GM19463 (cell line): ENCODE data around the gene PTGER1.
"Not testable (repeated sequence)": the region's sequence is repeated elsewhere in the genome, so short reads cannot be mapped to it uniquely, and the experiment has no call there.

Experiments
- ATAC-seq: cut with Tn5 transposase; IDR thresholded peaks from one replicate; pipeline ENCODE4 v1.9.1; 2021; ENCODE audit warnings: mild to moderate bottlenecking, moderate library complexity; ENCODE audit not compliant: unreplicated experiment

Gene PTGER1, protein sequence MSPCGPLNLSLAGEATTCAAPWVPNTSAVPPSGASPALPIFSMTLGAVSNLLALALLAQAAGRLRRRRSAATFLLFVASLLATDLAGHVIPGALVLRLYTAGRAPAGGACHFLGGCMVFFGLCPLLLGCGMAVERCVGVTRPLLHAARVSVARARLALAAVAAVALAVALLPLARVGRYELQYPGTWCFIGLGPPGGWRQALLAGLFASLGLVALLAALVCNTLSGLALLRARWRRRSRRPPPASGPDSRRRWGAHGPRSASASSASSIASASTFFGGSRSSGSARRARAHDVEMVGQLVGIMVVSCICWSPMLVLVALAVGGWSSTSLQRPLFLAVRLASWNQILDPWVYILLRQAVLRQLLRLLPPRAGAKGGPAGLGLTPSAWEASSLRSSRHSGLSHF

DNA sequence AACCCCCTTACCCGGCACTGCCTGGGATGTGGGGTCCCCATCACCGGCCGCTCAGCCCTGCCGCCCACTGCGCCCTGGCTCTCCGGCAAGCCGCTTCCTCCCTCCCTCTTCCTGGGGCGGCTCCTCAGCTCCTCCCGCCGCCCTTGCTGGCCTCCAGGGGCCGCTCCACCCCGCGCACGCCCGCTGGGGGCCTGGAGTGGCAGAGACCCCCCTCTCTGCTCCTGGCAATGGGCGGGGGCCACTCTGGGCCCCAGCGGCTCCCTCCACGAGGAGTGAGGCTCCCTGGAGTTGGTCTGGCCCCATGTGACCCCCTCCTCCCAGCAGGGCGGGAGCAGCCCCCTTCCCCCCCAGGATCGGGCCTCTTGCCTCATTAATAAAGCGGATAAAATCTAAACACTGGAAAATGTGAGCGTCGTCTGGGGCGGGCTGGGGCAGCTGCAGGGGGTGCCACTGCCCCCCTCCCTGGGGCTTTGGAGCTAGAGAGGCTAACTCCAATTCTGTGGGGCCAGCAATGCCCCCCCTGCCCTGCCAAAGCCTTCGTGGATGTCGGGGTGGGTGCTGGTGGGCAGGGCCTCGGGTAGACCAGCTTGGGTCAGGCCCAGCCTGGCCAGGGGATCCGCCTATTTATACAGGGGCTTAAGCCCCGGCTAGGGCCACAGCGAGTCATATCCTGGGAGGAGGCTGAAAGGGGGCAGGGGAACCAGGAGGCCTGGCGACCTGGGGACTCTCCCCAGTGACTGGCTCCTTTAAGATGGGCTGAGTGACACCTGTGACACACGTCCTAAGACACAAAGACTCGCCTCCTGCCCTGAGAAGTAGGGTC lies at the start of gene PTGER1:
Gene PTGER1, minus strand, starts transcription at position 104 of the 823 bp plus-strand sequence. CDS start 1,034 bp downstream, outside the sequence.
- ATAC-seq, result no peak

DNA sequence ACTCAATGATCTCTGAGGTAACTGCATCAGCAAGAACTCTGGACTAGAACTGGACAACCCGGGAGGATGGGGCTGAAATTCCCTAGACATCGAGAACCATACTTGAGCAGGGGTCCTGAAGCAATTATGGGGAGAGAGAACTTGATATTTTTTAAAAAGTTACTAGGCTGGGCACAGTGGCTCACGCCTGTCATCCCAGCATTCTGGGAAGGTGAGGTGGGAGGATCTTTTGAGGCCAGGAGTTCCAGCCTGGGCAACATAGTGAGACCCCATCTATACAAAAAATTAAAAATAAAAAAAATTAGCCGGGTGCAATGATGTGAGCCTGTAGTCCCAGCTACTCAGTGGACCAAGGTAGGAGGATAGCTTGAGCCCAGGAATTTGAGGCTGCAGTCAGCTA lies 45.4 kb upstream of the PTGER1 start:
- no peak for ATAC-seq

DNA sequence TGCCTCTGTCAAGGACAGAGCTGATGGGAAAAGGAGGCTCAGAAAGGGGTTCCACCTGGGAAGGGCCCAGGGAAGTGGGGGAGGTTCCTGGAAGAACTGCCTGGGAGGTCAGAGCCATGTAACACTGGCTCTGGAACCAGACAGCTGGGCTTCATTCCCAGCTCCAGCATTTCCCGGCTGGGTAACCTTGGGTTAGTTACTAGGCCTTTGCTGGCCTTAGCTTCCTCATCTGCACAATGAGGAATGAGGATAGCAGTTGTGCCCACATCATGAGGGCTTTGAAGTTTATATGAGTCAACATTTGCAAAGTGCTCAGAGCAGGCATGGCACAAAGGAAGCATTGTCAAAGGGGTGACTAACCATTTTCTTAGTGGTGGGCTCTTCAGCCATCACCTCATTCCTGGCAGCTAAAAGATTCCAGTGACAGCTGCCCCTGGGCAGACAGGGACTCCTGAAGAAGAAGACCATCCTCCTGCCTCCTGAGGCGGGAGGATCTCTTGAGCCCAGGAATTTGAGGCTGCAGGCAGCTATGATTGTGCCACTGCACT lies 44.8 kb upstream of the PTGER1 start:
- ATAC-seq, result no peak

DNA sequence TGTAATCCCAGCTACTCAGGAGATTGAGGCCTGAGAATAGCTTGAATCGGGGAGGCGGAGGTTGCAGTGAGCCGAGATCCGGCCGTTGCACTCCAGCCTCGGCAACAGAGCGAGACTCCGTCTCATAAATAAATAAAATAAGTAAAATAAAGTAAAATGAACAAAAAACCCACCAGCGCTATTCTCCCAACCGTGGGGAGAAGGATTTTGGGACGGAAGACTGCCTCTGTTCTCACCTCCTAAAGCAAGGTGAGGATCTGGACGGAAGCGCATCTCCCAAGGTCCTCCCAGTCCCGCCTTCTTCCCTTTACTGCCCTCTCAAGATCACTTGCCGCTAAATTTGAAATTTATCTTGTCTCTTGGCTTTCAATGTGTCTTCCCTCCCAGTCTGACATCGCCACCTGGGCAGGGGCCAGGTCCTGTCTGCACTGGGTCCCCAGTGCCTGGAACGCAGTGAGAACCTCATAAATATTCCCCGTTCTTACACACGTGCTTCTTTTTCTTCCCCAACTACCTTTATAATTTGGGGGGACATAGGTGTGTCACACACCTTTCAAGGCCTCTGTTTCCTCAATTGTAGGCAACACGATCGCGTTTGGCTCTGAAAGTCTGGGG lies 44.2 kb upstream of the PTGER1 start:
- ATAC-seq, result no peak

DNA sequence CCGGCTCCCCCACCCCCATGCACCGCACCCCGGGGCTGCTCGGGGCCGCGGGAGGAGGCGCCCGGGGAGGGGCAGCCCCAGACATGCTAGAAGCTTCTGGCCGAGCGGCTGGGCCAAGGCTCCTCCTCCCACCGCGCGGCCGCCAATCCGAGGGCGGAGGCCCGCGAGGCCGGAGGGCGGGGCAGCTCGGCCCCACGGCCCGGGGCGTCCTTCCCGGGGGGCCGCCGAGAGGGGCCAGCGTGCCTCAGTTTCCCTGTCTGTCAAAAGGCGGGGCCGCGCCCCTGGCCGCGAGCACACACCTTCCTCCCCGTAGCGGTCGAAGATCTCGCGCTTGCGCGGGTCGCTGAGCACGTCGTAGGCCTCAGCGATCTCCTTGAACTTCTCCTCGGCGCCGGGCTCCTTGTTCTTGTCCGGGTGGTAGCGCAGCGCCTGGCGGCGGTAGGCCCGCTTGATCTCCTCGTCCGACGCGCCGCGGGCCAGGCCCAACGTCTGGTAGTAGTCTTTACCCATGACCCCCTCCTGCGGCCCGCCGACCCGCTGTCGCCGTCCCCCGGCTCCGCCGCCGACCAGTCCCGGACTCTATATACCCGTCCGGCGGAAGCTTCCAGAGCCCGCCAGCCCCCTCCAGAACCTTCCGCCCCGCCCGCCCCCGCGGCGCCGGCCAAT lies 42.8 kb upstream of the PTGER1 start, which contains the start of gene DNAJB1:
Gene DNAJB1, minus strand, starts transcription at position 558 of the 666 bp plus-strand sequence. Its CDS starts 48 bp downstream, at position 510.
- peak; percentile 57 for ATAC-seq

DNA sequence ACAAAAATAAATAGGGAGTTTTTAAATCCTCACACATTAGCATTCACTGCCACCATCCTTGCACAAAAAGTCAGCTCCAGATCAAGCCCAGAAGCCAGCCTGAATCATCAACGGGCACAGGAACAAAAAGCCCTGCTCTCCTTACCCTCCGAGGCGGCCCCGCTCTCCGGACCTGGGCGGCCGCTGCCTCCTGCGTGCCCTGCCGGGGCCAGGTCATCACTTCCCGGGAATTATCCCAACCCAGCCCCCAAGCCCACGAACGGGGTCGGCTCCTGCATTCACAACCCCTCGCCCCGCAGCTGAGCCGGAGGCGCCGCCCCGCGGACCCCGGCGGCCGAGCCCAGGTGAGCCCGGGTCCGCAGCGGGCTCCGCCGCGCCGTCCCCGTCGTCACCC lies 42.3 kb upstream of the PTGER1 start:
- ATAC-seq, result no peak

DNA sequence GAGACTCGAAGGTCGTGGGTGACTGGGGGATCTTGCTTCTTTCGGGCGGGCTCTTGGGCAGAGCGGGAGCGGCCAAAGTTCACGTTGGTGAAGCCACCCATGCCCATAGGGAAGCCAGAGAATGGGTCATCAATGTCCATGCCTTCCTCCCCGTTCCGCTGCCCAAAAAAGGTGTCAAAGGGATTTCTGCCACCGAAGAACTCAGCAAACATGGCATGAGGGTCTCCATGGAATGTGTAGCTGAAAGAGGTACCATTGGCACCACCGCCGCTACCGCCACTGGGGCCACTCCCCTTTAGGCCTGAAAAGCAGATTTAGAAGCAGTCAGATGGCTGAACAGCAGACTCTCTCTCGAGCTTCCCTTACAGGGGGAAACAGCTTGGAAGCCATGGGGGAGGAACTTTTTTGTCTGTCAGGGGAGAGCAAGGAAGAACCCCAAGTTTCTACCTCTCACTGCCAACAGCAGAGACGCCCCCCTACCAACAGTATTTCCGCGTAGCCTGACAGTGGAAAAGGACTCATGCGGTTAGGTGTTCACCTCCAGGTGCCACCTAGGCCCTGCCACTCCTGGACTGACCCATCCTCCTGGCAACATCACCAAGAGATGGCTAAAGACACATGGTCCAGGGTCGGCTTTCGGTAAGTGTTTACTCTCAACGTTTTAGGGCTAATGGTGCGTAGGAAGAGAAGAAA lies 41.7 kb upstream of the PTGER1 start:
- no peak for ATAC-seq

DNA sequence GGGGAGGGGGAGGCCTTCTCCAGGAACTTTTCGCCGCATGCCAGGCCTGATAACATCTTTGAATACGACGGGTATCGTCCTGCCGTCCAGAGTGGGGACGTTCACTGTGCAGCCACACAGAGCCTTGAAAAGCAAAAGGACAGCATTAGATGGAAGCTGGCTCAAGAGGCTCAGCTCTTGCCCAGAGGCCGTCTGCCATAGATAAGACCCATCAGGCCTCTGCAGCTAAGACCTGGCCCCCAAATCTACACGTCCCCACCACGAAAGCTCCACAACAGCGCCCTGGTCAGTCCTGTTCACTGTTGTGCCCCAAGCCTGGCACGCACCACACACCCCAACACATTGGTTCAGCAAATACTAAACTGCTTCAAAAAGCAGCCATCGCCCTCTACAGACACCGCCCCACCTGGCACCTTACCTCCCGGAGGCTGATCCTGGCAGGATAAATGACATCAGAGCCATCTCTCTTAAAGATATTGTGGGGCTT lies 40.9 kb upstream of the PTGER1 start:
- no peak for ATAC-seq

DNA sequence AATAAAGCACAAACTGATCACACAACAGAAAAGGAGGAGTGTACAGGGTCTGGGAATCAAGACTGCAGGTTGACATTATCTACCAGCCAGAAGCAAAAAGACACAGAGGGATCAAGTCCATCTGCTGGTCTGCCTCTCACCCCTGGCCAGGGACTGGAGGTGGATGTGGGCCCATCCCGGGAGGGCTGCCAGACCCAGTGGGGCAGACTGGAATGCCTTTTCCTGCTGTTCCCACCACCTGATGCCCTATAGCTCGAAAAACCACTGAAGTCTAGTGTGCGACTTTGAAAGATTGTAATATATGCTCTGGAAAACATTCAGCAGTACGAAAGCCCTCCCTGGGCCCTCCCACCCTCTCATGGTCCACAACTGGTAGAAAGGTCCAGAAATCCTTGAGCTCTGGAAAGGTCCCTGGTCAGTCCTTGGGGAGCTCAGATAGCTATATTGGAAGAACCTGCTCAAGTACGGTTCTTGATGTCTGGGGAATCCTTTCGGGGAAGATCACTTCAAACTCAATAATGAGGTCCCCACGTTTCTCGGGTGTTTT lies 40.4 kb upstream of the PTGER1 start:
- ATAC-seq, result no peak

DNA sequence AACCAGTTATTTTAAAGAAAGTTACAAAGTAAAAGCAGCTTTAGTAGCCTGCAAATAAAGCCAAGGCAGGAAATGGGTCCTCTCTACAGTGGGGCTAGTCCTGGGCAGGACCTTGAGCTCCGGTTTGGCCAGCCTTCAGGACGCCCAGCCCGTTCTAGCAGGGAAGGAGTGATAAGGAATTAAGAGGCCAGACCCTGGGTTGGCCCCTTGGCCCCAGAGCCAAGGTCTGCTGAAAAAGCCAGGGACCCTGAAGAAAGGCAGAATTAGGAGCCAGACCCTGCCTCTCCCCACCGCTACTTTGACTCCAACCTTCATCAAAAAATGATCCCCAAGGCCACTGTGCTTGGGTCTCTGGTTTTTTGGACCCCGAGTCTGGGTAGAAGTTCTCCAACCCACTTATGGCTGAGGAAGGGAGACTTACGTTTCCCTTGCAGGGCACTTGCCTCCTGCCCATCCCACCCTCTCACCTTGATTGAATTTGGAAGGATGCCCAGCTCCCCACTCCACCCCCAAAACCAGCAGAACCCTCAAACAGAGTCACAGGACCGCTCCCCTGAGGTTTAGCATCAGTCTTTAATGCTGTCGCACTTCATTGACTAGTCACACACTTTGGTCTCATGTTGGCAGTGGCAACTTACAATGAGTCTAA lies 39.2 kb upstream of the PTGER1 start:
- ATAC-seq, result no peak

DNA sequence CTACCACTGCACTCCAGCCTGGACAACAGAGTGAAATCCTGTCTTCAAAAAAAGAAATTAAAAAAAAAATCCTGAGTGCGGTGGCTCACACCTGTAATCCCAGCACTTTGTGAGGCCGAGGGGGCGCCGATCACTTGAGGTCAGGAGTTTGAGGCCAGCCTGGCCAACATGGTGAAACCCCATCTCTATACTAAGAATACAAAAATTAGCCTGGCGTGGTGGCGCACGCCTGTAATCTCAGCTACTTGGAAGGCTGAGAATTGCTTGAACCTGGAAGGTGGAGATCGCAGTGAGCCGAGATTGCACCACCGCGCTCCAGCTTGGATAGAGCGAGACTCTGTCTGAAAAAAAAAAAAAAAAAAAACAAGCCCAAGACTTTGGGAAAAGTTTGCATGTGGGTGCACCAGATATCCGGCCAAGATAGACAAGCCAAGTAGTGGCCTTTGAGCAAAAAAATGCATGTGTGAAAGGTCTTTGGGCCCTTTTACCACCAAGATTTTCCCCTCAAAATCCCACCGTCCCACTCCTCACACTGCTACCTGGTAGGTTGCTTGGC lies 37.3 kb upstream of the PTGER1 start:
- no peak for ATAC-seq

DNA sequence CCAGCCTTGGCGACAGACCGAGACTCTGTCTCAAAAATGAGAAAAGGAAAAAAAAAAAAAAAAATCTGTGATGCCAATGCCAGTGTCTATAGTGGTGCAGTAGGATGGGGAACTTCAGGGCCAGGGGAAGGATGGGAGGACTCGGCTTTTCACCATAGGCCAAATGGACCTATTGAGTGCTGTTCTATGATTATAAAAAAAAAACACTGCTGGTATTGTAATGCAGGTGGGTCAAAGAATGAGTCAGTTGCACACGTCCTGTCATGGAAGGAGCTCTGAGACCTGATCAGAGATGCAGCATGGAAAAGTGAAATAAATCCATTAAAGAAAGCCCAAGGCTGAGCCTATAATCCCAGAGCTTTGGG lies 36.1 kb upstream of the PTGER1 start:
- ATAC-seq, result no peak

DNA sequence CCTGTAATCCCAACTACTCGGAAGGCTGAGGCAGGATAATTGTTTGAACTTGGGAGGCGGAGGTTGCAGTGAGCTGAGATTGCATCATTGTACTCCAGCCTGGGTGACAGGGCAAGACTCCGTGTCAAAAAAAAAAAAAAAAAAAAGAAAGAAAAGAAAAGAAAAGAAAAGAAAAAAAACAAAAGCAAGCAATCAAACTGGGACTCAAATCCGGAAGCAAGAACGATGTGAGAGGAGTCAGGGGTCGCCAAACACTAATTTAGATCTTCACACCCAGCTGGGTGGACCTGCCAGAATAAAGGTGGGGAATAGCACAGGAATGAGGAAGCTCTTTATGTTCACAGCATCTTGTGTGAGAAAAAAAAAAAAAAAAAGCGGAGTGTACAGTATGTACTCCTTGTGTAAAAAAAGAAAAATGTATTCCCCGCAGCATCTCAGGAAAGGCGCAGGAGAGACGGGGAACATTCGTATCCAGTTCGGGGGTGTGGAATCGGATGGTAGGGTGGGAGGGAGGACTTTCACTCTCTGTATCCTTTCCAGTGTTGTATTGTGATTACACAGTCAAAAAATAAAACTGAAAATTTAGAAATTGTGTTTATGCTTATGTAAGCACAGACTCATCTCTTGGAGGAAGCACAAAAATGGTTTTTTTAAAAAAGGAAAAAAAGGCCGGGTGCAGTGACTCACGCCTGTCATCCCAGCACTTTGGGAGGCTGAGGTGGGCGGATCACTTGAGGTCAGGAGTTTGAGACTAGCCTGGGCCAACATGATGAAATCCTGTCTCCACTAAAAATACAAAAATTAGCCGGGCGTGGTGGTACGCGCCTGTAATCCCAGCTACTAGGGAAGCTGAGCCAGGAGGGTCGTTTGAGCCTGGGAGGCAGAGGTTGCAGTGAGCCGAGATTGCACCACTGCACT lies 35.4 kb upstream of the PTGER1 start:
- ATAC-seq, result no peak

DNA sequence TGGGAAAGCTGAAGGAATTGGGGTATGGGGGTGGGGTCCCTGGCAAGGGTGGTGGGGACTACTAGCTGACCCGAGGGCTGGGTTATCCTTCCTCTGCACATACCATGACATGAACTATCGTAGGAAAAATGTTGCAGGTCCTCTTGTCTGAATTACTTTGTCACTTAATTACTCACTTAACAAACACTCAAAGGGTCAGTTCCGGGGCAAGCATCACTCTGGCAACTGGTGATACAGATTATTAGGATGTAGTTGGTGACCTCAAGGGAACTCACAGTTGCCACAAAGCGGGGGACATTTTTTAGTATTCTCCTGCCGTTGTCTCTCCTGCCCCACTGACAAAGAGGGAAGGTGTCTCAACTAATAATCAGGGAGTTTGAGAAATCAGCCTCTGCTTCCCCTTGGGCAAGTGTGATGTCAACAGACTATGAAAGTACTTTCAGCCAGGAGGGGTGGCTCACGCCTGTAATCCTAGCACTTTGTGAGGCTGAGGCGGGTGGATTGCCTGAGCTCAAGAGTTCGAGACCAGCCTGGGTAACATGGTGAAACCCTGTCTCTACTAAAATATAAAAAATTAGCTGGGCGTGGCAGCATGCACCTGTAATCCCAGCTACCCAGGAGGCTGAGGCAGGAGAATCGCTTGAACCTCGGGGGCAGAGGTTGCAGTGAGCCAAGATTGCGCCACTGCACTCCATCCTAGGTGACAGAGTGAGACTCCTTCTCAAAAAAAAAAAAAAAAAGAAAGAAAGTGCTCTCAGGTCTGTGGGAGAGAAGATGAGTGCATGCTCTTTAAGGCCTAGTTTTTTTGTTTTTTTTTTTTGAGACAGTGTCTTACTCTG lies 32.8 kb upstream of the PTGER1 start:
- no peak for ATAC-seq

DNA sequence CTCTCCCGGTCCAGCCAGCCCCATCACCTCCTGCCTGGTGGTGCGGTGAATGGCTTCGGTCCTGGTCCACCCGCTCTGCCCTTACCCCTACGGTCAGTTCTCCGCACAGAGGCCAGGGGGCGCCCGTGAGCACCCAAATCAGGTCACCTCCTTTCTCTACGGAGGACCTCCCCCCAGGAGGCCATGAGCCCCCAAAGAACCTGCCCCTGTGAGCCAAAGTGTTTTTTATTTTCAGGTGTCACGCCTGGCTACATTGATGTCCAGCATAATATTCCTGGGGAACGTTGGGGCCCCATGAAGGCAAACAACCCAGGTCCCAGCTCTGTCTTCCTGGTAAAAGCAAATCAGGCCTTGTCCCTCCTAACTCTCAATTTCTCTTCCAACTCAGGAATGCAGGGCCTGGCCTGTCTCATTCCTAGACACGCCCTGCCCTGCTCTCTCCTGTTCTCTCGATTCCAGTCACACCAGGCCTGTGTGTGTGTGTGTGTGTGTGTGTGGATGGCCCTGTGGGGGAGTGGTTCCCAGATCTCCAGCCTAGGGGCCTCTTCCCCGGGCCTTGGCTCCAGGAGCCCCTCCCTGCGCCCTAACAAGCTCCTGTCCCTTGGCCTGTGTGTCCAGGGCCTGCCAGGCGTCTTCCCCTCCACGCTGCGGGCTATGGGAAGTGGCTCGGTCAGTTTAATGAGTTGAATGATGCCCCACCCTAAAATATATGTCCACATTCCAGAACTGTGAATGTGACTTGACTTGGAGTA lies 30.5 kb upstream of the PTGER1 start:
- ATAC-seq, result no peak

DNA sequence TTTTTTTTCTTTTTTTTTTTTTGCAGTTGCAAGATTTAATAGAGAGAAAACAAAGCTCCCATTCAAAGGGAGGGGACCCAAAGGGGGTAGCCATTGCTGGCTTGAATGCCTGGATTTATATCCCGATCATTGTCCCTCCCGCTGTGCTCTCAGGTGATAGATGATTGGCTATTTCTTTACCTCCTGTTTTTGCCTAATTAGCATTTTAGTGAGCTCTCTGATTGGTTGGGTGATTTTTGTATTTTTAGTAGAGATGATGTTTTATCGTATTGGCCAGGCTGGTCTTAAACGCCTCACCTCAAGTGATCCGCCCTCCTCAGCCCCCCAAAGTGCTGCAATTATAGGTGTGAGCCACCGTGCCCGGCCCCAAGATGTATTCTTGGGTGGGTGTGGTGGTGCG lies 29.4 kb upstream of the PTGER1 start:
- not testable (repeated sequence) for ATAC-seq
